SK-N-SH treated with all-trans-retinoic acid at 6 μM for 48 hours (cell line): ENCODE results near the gene SLC6A15.
A peak's percentile ranks its signal among the peaks of the same experiment; 100 is the strongest.

Experiments used
- ATAC-seq: fragments of 200-7000 bp; cut with Tn5 transposase; 3 replicates; pipeline ENCODE4 v1.9.1; 2020; ENCODE audit warnings: mild to moderate bottlenecking, moderate library complexity
- ARNTL ChIP-seq: fragments of 450-650 bp; formaldehyde crosslinking; IDR thresholded peaks from 2 replicates; pipeline ENCODE4 v1.5.0; 2020; ENCODE audit warnings: low read depth, mild to moderate bottlenecking, moderate library complexity, borderline replicate concordance
- BACH2 ChIP-seq: fragments of 250-450 bp; sonication (Bioruptor Pico); IDR thresholded peaks from 2 replicates; pipeline ENCODE4 v1.9.0; 2021; ENCODE audit warnings: mild to moderate bottlenecking, borderline replicate concordance
- CSDC2 ChIP-seq: fragments of 250-450 bp; sonication (Bioruptor Pico); IDR thresholded peaks from 2 replicates; pipeline ENCODE4 v1.5.0; 2020; ENCODE audit warnings: mild to moderate bottlenecking, moderate library complexity
- ESRRG ChIP-seq: fragments of 250-450 bp; sonication (Bioruptor Pico); IDR thresholded peaks from 2 replicates; pipeline ENCODE4 v1.6.1; 2021; ENCODE audit warnings: mild to moderate bottlenecking
- GLIS3 ChIP-seq: fragments of 250-450 bp; sonication (Bioruptor Pico); IDR thresholded peaks from 2 replicates; pipeline ENCODE4 v1.5.0; 2020; ENCODE audit warnings: mild to moderate bottlenecking, moderate library complexity
- ISL1 ChIP-seq: fragments of 250-450 bp; sonication (Bioruptor Pico); IDR thresholded peaks from 2 replicates; pipeline ENCODE4 v2.1.2; 2022; ENCODE audit warnings: mild to moderate bottlenecking, moderate library complexity
- OSR1 ChIP-seq: fragments of 250-450 bp; sonication (Bioruptor Pico); IDR thresholded peaks from 2 replicates; pipeline ENCODE4 v1.8.0; 2022; ENCODE audit warnings: moderate library complexity, mild to moderate bottlenecking, inconsistent platforms
- PPARA ChIP-seq: fragments of 250-450 bp; sonication (Bioruptor Pico); IDR thresholded peaks from 2 replicates; pipeline ENCODE4 v1.5.0; 2020; ENCODE audit warnings: mild to moderate bottlenecking, borderline replicate concordance
- RARB ChIP-seq: fragments of 250-450 bp; sonication (Bioruptor Pico); IDR thresholded peaks from 2 replicates; pipeline ENCODE4 v1.8.0; 2021; ENCODE audit warnings: mild to moderate bottlenecking, moderate library complexity
- SNAI2 ChIP-seq: fragments of 250-450 bp; sonication (Bioruptor Pico); IDR thresholded peaks from 2 replicates; pipeline ENCODE4 v1.5.0; 2020; ENCODE audit warnings: mild to moderate bottlenecking, moderate library complexity
- TCF4 ChIP-seq: fragments of 250-450 bp; sonication (Bioruptor Pico); IDR thresholded peaks from 2 replicates; pipeline ENCODE4 v1.8.0; 2021; ENCODE audit warnings: mild to moderate bottlenecking, moderate library complexity, borderline replicate concordance
- TOX ChIP-seq: fragments of 250-450 bp; sonication (Bioruptor Pico); IDR thresholded peaks from 2 replicates; pipeline ENCODE4 v1.8.0; 2021; ENCODE audit warnings: mild to moderate bottlenecking, moderate library complexity, borderline replicate concordance
- ZFP3 ChIP-seq: fragments of 250-450 bp; sonication (Bioruptor Pico); IDR thresholded peaks from 2 replicates; pipeline ENCODE4 v1.5.0; 2020; ENCODE audit warnings: mild to moderate bottlenecking, moderate library complexity
- ZFP30 ChIP-seq: fragments of 450-650 bp; formaldehyde crosslinking; IDR thresholded peaks from 2 replicates; pipeline ENCODE4 v1.5.0; 2022; ENCODE audit warnings: mild to moderate bottlenecking, moderate library complexity
- ZNF565 ChIP-seq: fragments of 450-650 bp; formaldehyde crosslinking; conservative IDR thresholded peaks from 2 replicates; pipeline ENCODE4 v1.5.0; 2020; ENCODE audit warnings: low read depth, mild to moderate bottlenecking, moderate library complexity
- ZNF70 ChIP-seq: fragments of 450-650 bp; formaldehyde crosslinking; IDR thresholded peaks from 2 replicates; pipeline ENCODE4 v1.5.0; 2020; ENCODE audit warnings: mild to moderate bottlenecking, moderate library complexity
- TF ChIP-seq, protein P1 (sequence below): fragments of 250-450 bp; sonication (Bioruptor Pico); IDR thresholded peaks from 2 replicates; pipeline ENCODE4 v1.8.0; 2021; ENCODE audit warnings: low read depth, mild to moderate bottlenecking, moderate library complexity, borderline replicate concordance
- TF ChIP-seq, protein P2 (sequence below): fragments of 250-450 bp; sonication (Bioruptor Pico); IDR thresholded peaks from 2 replicates; pipeline ENCODE4 v1.8.0; 2020; ENCODE audit warnings: mild to moderate bottlenecking, moderate library complexity, borderline replicate concordance
- TF ChIP-seq, protein P3 (sequence below): fragments of 250-450 bp; sonication (Bioruptor Pico); IDR thresholded peaks from 2 replicates; pipeline ENCODE4 v1.5.0; 2020; ENCODE audit warnings: mild to moderate bottlenecking, moderate library complexity
- TF ChIP-seq, protein P4 (sequence below): fragments of 250-450 bp; sonication (Bioruptor Pico); IDR thresholded peaks from 2 replicates; pipeline ENCODE4 v1.5.1; 2020; ENCODE audit warnings: low read depth, mild to moderate bottlenecking, moderate library complexity

Gene SLC6A15

DNA sequence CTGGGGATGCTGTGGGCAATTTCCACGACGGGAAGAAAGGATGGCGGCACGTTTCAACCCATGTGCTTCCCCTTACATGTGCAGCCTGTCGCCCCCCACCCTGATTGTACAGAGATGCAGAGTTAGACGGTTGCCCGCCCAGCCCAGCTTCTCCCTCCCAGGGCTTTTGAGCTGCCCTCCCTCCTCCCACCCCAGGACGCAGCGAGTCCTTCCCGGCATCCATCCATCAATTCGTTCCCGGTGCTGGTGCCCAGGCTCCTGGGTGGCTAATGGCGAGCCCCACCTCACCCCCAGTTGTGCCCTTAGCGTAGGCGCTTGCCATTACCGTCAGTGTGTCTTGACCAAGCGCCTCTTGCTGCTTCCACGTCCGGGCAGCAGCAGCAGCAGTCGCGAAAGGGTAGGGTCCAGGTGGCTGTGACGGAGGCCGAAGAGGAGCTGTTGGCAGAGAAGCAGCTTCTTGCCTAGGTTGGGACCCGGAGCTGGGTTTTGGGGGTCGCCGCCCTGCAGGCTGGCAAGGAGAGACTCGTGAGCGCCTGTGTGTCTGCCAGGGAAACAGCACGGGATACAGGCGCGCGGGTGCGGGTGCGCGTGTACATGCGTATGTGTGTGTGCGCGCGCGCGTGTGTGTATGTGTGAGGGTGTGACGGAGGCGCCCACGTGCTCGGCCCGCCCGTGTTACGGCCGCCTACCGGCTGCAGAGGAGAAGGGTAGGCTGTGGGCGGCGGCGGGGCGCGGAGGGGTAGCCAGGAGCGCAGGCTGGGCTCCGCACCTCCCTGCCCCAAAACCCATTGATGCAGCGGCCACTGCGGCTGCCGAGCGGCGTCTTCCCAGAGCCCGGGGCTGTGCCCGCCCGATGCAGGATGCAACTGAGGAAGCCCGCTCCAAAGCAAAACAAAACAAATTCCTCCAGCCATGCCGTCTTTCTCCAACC, at the start of gene SLC6A15:
TSS of gene SLC6A15 (minus strand) at position 602 of the 931 bp plus-strand sequence. CDS start 20,679 bp downstream, outside the sequence.
- ATAC-seq = peak; percentile 87

DNA sequence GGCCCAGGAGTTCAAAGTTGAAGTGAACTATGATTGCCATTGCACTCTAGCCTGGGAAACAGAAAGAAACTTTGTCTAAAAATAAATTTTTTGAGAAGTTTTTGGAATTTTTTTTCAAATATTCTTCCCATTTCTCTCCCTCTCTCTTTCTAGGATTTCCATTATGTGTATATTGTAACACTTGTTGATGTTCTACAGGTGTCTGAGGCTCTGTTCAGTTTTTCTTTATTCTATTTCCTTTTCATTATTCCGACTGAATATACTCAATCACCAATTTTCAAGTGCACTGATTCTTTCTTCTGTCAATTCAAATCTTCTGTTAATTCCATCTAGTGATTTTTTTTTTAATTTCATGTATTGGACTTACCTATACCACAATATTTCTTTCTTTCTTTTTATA, 48.3 kb upstream of the SLC6A15 start:
- TF ChIP-seq OSR1 (CRISPR knock-in tag) (no peak), GLIS3 (no peak), ISL1 (CRISPR knock-in tag) (no peak), RARB (CRISPR knock-in tag) (no peak), PPARA (CRISPR knock-in tag) (no peak), SNAI2 (CRISPR knock-in tag) (no peak), CSDC2 (CRISPR knock-in tag) (no peak), BACH2 (CRISPR knock-in tag) (no peak), ZNF565 (CRISPR knock-in tag) (no peak), TOX (CRISPR knock-in tag) (no peak), ESRRG (CRISPR knock-in tag) (no peak), ZFP30 (no peak), ARNTL (no peak), ZNF70 (no peak), TCF4 (no peak)
- TF ChIP-seq, protein P1, sequence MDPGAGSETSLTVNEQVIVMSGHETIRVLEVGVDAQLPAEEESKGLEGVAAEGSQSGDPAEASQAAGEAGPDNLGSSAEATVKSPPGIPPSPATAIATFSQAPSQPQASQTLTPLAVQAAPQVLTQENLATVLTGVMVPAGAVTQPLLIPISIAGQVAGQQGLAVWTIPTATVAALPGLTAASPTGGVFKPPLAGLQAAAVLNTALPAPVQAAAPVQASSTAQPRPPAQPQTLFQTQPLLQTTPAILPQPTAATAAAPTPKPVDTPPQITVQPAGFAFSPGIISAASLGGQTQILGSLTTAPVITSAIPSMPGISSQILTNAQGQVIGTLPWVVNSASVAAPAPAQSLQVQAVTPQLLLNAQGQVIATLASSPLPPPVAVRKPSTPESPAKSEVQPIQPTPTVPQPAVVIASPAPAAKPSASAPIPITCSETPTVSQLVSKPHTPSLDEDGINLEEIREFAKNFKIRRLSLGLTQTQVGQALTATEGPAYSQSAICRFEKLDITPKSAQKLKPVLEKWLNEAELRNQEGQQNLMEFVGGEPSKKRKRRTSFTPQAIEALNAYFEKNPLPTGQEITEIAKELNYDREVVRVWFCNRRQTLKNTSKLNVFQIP (CRISPR knock-in tag) = no peak
- TF ChIP-seq, protein P2, sequence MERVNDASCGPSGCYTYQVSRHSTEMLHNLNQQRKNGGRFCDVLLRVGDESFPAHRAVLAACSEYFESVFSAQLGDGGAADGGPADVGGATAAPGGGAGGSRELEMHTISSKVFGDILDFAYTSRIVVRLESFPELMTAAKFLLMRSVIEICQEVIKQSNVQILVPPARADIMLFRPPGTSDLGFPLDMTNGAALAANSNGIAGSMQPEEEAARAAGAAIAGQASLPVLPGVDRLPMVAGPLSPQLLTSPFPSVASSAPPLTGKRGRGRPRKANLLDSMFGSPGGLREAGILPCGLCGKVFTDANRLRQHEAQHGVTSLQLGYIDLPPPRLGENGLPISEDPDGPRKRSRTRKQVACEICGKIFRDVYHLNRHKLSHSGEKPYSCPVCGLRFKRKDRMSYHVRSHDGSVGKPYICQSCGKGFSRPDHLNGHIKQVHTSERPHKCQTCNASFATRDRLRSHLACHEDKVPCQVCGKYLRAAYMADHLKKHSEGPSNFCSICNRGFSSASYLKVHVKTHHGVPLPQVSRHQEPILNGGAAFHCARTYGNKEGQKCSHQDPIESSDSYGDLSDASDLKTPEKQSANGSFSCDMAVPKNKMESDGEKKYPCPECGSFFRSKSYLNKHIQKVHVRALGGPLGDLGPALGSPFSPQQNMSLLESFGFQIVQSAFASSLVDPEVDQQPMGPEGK (CRISPR knock-in tag) = no peak
- TF ChIP-seq, protein P3, sequence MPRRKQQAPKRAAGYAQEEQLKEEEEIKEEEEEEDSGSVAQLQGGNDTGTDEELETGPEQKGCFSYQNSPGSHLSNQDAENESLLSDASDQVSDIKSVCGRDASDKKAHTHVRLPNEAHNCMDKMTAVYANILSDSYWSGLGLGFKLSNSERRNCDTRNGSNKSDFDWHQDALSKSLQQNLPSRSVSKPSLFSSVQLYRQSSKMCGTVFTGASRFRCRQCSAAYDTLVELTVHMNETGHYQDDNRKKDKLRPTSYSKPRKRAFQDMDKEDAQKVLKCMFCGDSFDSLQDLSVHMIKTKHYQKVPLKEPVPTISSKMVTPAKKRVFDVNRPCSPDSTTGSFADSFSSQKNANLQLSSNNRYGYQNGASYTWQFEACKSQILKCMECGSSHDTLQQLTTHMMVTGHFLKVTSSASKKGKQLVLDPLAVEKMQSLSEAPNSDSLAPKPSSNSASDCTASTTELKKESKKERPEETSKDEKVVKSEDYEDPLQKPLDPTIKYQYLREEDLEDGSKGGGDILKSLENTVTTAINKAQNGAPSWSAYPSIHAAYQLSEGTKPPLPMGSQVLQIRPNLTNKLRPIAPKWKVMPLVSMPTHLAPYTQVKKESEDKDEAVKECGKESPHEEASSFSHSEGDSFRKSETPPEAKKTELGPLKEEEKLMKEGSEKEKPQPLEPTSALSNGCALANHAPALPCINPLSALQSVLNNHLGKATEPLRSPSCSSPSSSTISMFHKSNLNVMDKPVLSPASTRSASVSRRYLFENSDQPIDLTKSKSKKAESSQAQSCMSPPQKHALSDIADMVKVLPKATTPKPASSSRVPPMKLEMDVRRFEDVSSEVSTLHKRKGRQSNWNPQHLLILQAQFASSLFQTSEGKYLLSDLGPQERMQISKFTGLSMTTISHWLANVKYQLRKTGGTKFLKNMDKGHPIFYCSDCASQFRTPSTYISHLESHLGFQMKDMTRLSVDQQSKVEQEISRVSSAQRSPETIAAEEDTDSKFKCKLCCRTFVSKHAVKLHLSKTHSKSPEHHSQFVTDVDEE (CRISPR knock-in tag) = no peak
- TF ChIP-seq, protein P4, sequence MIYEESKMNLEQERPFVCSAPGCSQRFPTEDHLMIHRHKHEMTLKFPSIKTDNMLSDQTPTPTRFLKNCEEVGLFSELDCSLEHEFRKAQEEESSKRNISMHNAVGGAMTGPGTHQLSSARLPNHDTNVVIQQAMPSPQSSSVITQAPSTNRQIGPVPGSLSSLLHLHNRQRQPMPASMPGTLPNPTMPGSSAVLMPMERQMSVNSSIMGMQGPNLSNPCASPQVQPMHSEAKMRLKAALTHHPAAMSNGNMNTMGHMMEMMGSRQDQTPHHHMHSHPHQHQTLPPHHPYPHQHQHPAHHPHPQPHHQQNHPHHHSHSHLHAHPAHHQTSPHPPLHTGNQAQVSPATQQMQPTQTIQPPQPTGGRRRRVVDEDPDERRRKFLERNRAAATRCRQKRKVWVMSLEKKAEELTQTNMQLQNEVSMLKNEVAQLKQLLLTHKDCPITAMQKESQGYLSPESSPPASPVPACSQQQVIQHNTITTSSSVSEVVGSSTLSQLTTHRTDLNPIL (CRISPR knock-in tag) = no peak
- ATAC-seq = no peak

More for the DNA sequence above, at the start of gene SLC6A15:
- TF ChIP-seq RARB (CRISPR knock-in tag) = no peak
- TF ChIP-seq, protein P3 (CRISPR knock-in tag) = peak; percentile 54; the same call in 1 of the 2 replicates
- 0 out of 2 replicates have a peak, but pooled peaks have one; percentile 33 for TF ChIP-seq ZFP3 (CRISPR knock-in tag)
- TF ChIP-seq ARNTL = 0 out of 2 replicates have a peak, but pooled peaks have one; percentile 15
- TF ChIP-seq, all 23 proteins: peak for 3
